GM19452 (cell line): ENCODE data around the gene FOLR1.
A peak's percentile ranks its signal among the peaks of the same experiment; 100 is the strongest.

Source experiments
- ATAC-seq: cut with Tn5 transposase; IDR thresholded peaks from one replicate; pipeline ENCODE4 v1.9.1; 2021; ENCODE audit not compliant: unreplicated experiment

The FOLR1 gene

DNA sequence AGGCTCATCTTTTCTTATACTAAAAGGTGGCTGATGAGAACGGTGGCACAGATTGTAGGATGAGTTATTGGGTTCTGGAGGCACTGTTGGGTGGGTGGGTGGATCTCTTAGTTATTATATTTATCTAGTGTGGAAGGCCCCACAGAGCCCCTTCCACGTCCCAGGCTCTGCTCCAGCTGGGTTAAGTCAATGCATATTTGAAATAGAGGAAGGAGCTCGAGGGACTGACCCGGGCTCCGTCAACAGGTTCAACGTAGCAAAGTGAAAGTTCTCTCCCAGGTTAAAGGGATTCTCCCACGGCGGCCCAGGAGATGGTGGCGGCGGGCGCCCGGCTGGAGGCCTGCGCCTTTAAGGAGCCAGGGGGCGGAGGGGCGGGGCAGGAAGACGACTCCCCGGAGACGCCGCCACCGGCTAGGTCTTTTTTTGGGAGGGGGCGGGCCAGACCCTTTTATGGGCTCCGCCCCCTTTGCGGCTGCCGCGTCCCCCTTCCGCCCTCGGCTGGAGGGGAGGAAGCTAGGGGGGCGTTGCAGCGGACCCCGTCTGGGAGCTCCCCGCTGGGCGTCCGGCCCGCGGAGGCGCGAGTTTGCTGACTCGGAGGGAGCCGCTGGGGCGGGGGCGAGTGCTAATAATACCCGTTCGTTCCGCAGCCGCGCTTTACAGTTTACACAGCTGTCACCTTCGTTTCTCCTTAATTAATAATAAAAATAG is 31.1 kb downstream of the FOLR1 start:
- ATAC-seq: peak; percentile 68

DNA sequence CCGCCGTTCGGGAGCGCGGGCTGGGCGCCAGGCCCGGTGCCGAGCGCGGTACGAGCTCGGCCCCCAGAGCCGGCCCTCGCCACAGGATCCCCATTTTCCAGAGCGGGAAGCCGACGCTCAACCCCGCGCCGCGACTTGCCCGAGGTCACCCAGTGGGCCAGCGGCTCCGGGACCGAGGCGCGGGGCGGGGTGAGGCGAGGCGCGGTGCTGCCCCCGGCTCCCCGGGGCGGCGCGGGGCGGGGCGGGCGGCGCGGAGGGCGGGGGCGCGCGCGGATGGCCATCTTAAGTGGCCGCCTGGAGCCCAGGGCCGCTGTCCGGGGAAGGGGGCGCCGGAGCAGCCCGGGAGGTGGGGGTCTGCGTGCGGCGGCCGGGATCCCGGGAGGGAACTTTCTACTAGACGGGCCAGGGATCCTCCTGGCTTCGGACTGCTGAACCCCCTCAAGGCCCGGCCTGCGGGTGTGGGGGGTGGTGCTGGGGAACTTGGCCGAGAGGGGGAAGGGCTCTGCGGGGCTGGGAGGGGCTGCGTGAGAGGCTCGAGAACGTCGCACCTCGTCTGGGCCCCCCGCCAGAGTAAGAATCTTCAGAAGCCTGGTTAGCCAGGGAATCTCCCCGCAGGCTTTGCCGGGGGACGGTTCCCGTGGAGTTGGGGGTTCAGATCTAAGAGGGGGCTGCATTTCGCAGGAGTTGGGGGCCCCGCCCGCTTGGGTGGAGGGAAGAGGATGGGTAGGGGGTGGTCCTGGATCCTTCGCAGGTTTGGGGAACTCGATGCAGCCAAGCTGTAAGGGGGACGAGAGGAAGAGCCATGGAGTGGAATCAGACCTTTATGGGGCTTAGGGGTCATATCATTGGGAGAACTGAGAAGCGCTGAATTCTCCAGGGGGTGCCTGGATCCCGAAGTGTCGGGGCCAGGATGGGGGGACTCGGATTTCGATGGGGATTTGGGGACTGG is 31.9 kb downstream of the FOLR1 start:
- peak; percentile 57 for ATAC-seq

DNA sequence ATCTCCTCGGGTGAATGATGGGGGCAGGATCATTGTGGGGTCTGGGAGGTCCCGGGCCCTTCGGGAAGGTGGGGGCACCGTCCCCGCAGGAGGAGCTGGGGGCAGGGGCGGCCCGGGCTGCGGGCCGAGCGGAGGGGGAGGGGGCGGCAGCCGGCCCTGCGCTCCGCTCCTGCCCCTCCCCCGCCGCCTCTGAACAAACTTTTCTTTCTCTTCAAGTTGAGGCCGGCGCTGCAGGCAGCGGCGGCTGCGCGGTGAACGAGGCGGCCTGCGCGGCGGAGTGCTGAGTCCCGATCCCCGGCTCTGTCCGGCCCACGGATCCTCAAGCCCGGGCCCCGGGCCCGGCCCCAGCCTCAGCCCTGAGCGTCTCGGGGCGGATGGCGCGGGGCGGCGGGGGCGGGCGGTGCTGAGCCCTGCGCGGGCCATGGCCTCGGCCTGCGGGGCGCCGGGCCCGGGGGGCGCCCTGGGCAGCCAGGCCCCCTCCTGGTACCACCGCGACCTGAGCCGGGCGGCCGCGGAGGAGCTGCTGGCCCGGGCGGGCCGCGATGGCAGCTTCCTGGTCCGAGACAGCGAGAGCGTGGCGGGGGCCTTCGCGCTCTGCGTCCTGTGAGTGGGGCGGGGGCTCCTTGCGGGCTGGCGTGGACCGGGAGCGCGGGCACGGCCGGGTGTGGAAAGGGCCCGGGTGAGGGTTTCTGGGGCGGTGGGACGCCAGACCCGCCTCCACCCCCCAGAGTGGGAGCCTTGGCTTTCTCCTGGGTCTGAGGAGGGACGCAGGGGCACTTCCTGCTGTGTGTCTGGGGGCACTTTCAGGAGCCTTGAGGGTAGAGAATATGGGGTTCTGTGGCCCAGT is 32.8 kb downstream of the FOLR1 start, which contains the start of gene INPPL1:
TSS of gene INPPL1 (plus strand) at position 204 of the 847 bp plus-strand sequence. CDS start at position 422, 218 bp downstream.
- no peak for ATAC-seq

DNA sequence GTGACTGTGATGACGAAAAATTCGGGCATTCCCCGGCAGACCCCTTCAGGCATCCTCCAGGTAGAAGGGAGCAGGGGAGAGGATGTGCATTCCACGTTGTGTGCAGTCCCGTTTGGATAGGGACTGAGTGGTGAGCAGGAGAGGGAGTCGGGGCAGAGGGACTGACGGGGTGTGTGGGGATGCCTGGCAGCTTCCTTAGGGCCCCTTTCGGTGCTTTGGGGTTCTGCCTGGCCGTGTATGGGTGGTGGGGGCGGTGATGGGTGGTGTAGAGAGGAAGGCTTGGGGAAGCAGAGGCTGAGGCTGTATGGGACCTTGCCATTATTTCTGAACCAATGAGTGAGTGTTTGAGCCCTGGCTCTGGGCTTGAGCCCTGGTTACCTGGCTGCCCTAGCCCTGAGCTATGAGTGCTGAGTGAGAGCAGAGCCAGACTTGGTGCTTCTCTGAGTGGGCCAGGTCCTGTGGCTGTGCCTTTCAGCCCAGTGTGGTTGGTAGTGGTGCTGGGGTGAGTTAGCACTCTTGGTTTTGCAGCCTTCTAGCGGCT is 33.5 kb downstream of the FOLR1 start:
- no peak for ATAC-seq

DNA sequence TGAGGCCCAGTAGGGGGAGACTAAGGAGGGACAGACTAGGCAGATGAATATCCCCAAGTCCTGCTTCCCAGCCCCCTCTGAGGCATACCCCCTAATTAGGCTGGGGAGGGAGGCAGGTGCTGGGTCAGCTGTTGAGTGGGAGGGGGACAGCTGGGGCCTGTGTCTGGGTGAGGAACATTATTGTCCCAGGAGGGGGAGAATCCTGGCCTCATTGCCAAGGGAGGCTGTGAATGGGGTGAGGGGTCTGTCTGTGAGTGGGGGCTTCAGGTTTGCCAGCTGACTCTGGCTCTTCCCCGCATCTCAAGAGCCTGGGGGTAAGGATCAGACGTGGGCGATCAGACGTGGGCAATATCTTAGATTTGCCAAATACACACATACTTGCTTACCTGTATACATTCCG is 34.8 kb downstream of the FOLR1 start:
- no peak for ATAC-seq

DNA sequence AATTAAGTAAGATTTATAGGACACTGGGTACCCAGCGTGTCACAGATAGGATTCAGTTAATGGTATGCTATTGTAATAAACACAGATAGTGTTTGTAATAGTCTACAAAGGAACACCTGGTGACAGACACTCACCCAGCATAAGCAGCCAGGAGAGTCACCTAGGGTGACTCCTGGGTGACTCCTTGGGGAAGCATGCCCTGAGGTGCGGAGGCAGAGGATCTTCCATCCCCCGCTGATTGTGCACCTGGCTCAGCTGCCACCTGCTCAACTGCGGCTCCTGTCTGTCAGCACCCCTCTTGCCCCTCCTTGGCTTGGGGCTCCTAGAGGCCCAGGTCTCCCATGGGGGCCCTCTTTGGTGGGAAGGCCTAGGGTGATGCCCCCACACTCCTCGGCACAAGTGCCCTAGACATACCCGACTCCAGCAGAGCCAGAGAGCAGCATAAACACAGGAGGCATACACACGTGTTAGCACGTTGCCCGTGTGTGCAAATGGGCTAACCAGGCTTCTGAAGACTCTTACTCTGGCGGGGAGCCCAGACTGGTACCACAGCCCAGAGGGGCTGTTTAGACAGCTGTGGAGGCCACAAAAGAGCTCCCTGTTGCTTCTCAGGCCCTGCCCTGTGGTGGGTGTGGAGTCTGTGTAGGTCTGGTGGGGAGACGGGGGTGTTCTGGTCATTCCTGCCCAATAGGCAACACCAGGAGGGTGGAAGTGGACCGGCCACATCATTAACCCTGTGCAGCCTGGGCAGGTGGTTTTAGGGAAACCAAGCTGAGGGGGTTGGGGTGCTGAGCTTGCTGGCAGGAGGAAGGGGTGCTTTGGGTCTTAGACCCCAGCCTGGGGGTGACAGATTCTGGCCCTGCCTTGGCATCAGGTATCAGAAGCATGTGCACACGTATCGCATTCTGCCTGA is 35.6 kb downstream of the FOLR1 start:
- no peak for ATAC-seq

DNA sequence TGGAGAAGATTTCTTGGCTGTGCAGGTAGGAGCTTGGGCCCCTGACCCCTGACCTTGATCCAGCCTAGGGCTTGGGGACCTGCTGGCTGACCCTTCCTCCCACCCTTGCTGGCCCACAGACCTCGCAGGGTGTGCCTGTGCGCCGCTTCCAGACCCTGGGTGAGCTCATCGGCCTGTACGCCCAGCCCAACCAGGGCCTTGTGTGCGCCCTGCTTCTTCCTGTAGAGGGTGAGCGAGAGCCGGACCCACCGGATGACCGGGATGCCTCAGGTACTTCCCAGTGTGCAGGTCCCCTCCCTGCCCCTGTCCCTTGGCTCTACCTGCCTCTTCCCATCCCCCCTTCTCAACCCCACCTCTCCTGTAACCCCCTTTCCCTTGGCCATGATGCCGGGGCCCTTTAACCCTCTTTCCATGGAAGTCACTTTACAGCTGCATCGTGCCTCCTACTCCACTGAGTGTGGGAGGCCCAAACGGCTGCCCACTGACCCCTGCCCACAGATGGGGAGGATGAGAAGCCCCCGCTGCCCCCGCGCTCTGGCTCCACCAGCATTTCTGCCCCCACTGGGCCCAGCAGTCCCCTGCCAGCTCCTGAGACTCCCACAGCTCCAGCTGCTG is 36.4 kb downstream of the FOLR1 start:
- no peak for ATAC-seq

DNA sequence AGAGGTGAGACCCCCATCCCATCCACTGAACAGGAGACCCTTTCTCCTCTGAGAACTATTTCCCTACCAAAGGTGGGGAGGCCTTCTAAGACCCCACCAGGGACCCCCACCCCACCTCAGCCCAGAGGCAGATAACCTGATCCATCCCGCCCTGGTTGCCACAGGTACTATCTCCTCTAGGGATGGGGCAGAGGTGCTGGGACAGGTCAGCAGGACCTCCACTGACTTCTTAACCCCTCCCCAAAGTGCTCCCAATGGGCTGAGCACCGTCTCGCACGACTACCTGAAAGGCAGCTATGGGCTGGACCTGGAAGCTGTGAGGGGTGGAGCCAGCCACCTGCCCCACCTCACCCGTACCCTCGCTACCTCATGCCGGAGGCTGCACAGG is 36.9 kb downstream of the FOLR1 start:
- ATAC-seq: no peak

DNA sequence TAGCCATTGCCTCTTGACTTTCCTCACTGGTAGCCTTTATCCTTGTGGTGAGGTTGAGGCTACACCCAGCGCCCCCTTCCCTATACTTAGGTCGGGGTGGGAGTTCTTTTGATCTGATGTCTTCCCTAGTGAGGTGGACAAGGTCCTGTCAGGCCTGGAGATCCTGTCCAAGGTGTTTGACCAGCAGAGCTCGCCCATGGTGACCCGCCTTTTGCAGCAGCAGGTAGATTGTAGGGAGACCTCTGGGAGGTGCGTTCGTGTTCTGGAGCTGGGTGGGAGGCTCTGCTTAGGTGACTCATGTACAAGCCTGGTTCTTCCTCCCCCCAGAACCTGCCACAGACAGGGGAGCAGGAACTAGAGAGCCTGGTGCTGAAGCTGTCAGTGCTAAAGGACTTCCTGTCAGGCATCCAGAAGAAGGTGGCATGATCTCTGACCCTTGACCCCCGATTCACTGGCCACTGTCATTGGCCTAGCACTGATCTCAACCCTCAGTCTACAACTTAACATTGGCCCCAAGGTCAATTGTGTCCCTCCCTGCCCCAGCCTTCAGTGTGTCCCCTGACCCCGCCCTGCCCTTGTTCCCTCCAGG is 37.5 kb downstream of the FOLR1 start:
- ATAC-seq: no peak

DNA sequence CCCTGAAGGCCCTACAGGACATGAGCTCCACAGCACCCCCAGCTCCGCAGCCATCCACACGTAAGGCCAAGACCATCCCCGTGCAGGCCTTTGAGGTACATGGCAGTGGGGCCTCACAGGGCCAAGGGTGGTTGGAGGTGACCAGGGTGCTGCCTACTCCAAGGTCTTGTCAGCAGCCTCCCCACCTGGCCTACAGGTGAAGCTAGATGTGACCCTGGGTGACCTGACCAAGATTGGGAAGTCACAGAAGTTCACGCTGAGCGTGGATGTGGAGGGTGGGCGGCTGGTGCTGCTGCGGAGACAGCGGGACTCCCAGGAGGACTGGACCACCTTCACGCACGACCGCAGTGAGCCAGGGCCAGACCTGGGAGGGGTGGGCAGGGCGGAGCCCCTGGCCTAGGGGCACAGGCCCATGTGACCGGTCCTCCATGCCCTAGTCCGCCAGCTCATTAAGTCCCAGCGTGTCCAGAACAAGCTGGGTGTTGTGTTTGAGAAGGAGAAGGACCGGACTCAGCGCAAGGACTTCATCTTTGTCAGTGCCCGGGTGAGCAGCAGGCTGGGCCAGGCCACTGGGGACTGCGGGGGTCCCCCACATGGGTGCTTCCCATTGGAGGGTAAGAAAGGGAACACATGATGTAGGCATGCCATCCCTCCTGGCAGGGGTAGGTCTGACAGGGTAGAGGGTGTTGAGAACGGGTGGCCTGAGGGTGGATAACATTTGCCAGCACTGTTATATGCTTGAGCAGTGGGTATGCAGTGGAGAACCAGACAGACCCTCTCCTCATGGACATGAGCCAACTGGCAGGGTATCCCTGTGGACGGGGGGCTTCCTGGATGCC is 38.2 kb downstream of the FOLR1 start:
- no peak for ATAC-seq

DNA sequence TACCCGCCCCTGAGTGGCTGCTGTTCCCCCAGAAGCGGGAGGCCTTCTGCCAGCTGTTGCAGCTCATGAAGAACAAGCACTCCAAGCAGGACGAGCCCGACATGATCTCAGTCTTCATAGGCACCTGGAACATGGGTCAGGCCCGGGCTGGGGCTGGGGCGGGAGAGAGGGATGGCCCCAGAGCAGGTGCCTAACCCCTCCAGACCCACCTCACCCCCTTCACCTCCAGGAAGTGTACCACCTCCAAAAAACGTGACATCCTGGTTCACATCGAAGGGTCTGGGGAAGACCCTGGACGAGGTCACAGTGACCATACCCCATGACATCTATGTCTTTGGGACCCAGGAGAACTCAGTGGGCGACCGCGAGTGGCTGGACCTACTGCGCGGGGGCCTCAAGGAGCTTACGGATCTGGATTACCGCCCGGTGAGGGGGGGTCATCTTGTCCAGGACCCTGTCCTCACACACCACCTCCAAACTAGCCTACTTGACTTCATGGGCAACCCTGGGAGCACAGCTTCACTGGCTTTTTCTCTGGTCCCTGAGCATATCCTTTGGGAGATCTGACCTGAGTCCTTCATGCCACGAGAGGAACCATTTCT is 38.9 kb downstream of the FOLR1 start:
- ATAC-seq: no peak

DNA sequence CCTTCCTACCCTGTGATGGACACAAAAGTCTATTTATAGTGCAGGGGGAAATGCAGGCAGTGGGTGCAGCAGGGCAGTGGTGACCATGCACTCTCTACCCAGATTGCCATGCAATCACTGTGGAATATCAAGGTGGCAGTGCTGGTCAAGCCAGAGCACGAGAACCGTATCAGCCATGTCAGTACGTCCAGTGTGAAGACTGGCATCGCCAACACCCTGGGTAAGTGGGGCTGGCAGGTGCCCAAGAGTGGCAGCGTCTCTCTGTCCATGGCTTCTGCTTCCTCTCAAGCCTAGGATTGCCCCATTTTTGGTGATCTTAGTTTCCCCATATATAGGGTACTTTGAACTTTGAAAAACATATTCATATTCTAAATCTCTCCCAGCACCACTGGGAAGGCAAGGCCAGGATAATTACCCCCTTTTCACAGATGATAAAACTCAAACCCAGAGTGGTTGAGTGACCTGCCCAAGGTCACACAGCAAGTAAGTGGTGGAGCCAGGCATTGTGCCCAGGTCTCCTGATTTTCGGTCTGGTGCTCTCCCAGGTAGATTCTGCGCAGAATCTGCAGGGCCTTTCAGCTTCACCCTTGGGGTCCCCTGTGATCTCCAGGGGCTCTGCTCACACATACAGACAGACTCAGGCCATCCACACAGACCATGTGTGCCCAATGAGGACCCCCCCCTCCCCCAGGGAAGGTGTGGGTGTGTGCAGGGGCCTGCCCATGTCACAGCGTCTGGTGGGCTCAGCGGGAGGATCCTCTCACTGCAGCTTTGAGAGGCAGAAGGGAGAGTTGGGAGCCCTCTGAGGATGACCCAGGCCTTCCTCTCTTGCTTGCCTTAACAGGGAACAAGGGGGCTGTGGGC is 39.7 kb downstream of the FOLR1 start:
- no peak for ATAC-seq

DNA sequence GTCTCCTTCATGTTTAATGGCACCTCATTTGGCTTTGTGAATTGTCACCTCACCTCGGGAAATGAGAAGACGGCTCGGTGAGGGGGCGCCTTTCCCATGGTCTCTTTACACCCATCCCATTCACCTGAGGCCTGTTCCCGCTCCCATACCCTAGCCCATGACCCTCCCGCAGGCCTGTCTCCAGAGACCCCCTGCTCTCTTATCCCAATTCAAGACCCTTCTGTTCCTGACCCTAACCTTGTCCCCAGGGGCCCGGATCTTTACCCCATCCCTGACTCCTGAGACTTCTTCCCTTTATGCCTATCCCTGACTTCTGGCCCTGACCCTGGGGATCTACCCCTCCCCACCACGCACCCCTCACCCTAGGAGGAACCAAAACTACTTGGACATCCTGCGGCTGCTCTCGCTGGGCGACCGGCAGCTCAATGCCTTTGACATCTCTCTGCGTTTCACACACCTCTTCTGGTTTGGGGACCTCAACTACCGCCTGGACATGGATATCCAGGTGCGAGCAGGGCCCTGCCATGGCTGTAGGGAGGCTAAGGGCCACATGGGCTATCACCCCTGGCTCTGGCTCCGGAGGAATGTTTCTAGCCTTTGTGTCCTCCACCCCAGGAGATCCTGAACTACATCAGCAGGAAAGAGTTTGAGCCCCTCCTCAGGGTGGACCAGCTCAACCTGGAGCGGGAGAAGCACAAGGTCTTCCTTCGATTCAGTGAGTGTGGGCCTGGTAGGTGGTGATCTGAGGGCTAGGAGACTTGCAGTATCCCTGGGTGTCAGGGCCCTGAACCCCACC is 40.5 kb downstream of the FOLR1 start:
- no peak for ATAC-seq

DNA sequence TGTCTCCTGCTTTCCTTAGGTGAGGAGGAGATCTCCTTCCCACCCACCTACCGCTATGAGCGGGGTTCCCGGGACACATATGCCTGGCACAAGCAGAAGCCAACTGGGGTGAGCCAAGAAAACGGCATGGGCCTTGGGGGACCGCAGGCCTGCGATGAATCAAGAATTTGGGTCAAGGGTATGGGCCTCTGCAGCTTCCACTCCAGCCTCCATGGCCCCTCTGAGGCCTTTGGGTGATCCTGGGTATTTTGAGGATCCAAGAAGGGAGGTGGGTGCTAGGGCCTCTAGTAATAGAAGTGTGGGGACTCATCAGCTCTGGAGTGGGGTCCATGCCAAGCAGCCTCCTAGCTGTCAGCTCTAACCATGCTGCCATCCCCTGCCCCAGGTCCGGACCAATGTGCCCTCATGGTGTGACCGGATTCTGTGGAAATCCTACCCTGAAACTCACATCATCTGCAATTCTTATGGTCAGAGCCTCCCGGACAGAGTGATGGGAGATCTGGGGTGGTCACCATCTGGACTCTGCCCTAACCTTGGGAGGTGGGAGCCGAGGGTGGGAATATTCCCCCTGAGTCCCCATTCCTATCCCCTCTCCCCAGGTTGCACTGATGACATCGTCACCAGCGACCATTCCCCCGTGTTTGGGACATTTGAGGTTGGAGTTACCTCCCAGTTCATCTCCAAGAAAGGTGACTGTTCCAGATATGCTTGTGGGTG is 41.3 kb downstream of the FOLR1 start:
- no peak for ATAC-seq

DNA sequence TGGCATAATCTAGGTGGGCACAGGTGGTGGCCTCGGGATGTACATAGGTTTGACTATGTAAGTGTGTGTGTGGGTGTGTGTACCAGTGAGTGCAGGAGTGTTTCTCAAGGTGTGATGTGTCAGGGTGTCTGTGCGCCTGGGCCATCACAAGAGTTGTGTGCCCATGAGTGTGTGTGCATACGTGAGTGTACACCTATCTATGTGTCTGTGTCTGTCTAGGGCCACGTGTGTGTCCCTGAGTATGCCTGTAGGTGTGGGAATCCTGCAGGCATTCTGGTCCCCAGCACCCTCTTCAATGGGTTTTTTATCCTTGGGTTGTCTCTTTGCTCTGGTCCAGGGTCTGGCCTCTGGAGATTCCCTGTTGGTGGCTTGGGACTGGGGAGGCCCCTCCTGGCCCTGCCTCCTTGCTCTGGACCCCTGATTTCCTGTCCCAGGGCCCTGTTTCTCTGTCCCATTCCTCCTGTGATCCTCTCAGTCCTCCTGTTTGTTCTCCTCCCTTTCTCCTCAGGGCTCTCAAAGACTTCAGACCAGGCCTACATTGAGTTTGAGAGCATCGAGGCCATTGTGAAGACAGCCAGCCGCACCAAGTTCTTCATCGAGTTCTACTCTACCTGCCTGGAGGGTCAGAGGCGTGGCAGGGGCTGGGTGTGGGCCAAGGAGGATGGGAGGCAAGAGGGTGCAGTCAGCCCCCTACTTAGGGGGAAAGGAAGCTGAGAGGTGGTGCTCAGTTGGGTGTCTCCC is 42.0 kb downstream of the FOLR1 start:
- no peak for ATAC-seq
